Testis (tissue), 2 donors: ENCODE measurements around the gene FBXW7.

Source experiments
- CTCF ChIP-seq, 3 experiments: fragments of 450-650 bp in 2 of 3; fragments of 200-600 bp in 1 of 3; sonication (generic) in 1 of 3; IDR thresholded peaks; one replicate each; pipeline ENCODE4 v1.5.1; 2016 to 2019; ENCODE audit warnings: antibody characterized with exemption in 3 of 3, mild to moderate bottlenecking in 2 of 3, moderate library complexity in 1 of 3
- POLR2A ChIP-seq: fragments of 450-650 bp; IDR thresholded peaks from one replicate; pipeline ENCODE4 v1.6.1; 2017; ENCODE audit warnings: antibody characterized with exemption, mild to moderate bottlenecking, moderate library complexity

GRCh38 chr4:152540293-152540674, 4.4 kb upstream of the FBXW7 start:
- TF ChIP-seq CTCF (IDR thresholded peaks at IDR 0.05) (no peak), POLR2A (no peak)
